Activated effector memory CD4-positive, alpha-beta T cell treated with Interleukin-2 at 50 U/mL for 16 hours (primary cell): ENCODE measurements around the gene ANO8.
A peak's percentile ranks its signal among the peaks of the same experiment; 100 is the strongest.
"Not testable (repeated sequence)": the region's sequence is repeated elsewhere in the genome, so short reads cannot be mapped to it uniquely, and the experiment has no call there.

Experiments
- DNase-seq: peaks from one replicate; pipeline ENCODE4 v3.0.0-alpha.2; 2020

Gene ANO8

GRCh38 chr19:17307876-17308377, 26.7 kb downstream of the ANO8 start:
- no peak for DNase-seq

- DNase-seq: no peak
Measured at GRCh38 chr19:17306285-17306714, 28.4 kb downstream of the ANO8 start.

DNA sequence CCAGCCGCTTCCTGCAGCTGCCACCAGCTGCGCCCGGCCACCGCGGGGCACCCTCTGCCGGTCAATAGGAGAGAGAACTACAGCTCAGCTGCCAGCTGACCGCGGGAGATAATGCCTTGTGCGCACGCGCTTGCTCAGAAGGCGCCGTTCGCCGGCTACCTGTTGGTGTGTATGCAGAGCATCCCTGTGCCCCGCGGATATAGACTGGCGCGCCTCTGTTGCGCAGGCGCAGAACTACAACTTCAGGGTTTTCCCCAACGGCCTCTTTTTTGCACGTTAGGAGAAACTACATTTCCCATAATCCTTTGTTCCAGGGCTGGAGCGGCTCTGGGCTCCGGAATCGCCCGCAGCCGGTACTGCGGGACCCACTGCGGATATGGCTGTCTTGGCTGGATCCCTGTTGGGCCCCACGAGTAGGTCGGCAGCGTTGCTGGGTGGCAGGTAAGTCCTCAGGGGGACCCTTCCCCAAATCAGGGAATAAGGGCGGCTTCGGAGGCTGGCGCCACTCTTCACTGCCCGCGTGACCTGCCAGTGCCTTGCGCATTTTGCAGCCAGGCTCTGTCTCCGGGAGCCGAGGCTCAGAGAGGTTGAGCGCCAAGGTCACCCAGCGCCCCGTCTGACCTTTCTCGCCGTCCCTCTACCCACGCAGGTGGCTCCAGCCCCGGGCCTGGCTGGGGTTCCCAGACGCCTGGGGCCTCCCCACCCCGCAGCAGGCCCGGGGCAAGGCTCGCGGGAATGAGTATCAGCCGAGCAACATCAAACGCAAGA, 29.0 kb downstream of the ANO8 start, which contains the start of gene MRPL34:
TSS of gene MRPL34 (plus strand) at position 356 of the 768 bp plus-strand sequence. CDS start at position 377, 21 bp downstream.
- peak; percentile 92 for DNase-seq

DNA sequence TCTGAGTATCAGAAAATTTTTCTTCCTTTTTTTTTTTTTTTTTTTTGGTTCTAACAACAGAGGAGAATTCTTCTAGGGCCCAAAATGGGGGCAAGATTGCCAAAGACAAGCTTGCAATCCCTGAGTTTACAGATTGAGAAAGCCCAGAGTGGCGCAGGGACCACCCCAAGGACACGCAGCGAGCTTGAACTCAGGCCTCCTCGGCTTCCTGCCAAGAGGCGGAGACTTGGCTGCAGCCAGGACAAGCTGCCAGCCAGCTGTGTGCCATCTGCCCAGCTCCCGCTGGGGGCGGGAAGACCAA, 29.5 kb downstream of the ANO8 start:
- no peak for DNase-seq

DNA sequence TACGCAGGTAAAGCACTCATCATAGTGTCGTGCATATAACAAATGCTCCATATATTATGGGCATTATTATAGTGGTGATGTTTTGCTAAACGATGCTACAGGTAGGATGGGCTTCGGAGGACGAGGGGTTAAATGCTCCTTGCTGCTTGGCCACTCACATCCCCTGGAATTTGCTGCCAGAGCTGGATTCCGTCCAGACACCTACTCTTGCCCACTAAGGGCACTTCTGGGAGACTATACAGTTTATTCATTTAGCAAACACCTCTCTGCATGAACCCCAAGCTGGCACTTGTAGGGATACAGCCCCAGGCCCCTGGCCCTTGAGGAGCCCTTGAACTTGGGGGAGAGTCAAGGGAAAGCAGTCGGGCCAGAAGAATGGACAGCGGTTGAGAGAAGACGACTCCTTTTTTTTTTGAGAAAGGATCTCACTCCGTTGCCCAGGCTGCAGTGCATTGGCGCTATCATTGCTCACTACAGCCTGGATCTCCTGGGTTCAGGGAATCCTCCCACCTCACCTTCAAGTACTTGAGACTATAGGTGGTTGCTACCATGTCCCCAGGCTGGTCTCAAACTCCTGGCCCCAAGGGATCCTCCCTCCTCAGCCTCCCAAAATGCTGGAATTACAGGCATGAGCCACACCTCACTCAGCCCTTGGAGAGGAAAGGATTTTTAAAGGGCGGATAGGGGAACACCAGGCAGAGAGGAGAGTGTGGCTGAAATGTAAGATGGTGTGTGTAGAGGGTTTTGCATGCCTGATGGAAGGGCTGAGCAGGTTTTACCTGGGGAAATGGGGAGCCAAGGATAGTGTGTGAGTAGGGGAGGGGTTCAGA, 30.1 kb downstream of the ANO8 start:
- no peak for DNase-seq

DNA sequence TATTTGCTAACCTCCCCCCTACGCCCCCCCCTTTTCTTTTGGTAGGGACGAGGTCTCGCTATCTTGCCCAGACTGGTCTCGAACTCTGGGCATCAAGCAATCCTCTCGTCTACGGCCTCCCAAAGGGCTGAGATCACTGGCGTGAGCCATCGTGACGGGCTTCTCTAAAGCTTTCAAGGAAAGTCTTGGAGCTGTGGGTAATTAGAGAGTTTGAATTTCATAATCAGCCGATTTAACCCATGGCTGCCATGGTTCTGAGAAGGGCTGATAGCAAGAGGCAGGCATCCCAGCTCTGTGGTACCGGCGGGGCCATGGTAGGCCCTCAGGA, 30.8 kb downstream of the ANO8 start:
- no peak for DNase-seq

DNA sequence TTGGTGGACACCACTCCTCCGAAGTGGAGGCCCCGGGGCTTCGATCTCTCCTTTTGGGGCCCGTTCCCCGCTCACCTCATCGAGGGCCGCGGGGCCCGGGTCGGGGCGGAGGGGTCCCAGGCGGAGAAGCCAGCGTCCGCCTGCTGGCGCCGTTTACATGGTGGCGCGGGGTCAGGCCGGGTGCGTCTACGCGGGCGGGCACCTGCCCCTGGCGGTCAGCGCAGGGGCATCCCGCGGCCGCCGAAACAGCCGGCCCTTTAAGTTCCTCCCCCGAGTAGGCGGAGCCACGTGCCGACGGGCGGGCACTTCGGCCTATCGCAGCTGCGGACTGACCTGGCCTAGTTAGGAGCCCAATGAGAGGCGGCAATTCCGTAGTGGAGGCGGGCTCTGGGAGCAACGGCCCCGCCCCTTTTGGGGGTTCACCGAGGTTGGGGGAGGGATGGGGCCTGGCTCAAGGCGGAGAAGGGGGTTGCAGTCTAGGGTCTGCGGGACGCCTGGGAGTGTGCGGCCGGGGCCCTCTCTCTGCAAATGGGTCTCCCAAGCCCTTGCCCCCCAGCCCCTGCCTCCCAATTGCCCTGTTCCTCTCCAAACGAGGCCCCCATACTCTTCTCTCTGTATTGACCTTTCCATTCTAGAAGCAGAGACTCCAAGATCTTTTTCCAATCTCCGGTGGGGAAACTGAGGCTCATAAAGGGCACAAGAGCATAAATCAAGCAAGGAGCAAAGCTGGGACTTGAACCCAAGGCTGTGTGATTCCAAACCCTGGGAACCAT, 31.3 kb downstream of the ANO8 start, which contains the start of gene ABHD8:
TSS of gene ABHD8 (minus strand) at position 259 of the 773 bp plus-strand sequence. CDS start 1,809 bp downstream, outside the sequence.
- peak; percentile 88 for DNase-seq

DNA sequence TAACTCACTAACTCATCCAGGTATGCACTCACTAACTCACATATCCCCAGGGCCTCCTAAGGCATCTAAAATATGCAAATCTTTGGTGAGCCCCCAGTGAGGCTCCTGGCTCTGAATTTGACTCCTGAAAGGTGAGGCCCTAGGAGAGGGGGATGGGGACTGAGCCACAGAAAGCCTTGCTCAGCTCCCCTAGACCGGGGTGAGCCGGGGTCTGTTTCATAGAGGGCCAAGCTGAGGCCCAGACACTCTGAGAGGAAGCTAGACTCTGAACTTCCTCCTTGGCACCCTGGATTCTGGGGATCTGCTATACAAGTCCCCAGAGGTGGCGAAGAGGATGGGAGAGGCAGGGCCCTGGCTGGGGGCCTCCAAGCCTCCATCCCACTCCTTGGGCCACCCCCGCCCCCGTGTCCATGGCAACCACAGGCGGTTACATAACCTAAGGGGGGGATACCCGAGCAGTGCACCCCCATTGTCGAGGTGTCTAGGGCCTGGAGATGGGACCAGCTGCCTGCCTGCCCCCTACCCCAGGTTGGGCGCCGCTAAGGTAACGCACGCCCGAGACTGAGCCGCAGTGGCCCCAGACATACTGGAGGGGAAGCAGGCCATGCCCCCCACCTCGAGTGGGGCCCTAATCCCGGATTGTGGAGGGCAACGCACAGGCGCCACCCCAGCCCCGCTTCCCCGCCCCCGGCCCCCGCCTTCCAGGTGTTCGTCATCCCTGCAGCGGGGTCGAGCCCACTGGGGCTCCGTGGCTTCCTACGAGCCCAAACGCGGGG, 32.1 kb downstream of the ANO8 start:
- DNase-seq: no peak

GRCh38 chr19:17300992-17301619, 33.5 kb downstream of the ANO8 start:
- no peak for DNase-seq

DNA sequence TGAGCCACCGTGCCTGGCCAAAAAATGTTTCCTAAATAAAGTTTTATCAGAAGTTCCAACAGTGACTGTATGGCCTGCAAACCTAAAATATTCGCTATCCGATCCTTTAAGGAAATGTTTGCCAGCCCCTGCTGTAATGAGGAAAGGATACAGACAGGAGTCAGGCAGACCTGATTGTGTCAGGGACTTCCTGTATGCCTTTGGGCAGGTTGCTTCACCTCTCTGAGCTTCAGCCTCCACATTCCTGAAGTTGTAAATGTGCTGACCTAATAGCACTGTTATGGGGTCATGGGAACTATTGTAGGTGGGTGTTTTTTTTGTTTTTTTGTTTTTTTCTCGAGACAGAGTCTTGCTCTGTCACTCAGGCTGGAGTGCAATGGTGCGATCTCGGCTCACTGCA, 37.7 kb downstream of the ANO8 start:
- no peak for DNase-seq

- DNase-seq: no peak
Measured at GRCh38 chr19:17296273-17296672, 38.4 kb downstream of the ANO8 start.

- not testable (repeated sequence) for DNase-seq
Measured at GRCh38 chr19:17295551-17295950, 39.1 kb downstream of the ANO8 start.

DNA sequence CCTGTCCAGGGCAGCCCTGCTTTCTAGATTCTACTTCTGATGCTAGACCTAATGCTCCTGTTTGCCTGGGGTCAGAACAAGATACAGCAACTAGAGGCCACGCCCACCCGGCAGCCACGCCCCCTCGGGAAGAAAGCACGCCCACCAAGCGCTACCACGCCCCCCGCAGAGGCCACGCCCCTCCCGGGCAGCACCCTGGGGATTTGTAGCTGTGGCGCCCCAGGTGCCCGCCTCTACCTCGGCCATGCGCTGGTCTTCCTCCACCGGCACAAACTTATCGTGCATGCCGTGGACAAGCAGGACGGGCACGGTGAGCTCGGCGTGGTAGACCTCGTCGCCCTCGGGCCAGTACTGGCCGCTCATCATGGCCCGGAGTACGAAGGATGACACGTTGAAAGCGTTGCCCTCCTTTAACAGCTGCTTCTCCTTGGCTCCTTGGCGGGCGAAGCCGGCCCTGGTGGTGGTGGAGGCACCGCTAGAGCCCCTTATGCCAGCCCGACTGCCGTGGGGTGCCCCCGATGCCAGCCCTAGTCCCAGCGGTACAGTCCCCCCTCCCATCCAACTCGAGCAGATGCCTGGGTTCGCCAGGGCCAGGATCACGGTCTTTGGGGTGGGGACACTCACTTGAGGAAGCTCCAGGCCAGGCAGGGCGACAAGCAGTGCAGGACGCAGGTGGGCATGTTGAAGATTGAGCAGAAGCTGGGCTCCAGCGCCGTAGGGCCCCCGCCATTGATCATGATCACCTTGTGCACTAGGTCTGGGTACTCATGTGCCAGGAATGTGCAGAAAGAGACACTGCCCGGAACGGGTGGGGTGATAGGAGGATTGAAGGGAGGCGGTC, 40.4 kb downstream of the ANO8 start:
- peak; percentile 21 for DNase-seq

GRCh38 chr19:17293605-17294004, 41.0 kb downstream of the ANO8 start:
- no peak for DNase-seq

GRCh38 chr19:17292301-17293074, 42.2 kb downstream of the ANO8 start:
- peak; percentile 68 for DNase-seq

DNA sequence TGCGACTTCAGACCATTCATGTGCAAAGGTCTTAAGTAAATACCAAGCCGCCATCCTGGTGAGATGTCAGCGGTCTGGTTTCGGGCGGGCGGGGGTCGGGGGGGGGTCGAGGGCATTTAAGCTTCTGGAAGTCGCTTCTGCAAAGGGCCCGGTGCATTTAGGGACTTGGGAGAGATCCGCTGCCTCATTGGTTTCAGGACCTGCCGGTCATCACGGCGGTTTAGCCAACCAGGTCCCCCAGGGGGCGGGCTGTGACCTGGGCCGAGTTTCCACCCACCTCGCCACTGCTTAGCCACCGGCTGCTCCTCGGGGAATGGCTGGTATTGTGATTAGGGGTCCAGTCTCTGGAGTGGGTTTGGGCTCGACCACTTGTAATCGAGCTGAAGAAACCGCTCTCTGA, 45.2 kb downstream of the ANO8 start:
- DNase-seq: no peak

- no peak for DNase-seq
Measured at GRCh38 chr19:17286752-17287151, 47.9 kb downstream of the ANO8 start.

DNA sequence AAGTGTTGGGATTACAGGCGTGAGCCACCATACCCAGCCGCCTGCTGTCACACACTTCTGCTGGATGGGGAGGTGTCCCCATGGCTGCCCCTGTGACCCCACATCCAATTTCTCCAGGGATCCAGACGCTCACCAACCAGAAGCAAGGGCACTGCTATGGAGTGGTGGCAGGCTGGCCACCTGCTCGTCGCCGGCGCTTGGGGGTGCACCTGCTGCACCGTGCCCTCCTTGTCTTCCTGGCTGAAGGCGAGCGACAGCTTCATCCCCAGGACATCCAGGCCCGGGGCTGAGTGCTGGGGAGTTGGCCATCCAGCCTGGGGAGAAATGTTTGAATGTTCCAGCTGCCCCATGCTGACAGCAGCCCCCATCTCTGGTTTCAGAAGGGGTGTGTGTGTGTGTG, 48.4 kb downstream of the ANO8 start:
- DNase-seq: no peak

- DNase-seq: no peak
Measured at GRCh38 chr19:17285415-17286135, 49.1 kb downstream of the ANO8 start.
